Peyer's patch (tissue), 4 donors: ENCODE data around the gene OSR1. TPM values are rescaled to one million over a fixed set of nuclear protein-coding genes. Genes with fewer than 3 reads are reported as not detected.
A peak's percentile ranks its signal among the peaks of the same experiment; 100 is the strongest.

Experiments
- DNase-seq, 3 donors: peaks; one replicate each; pipeline ENCODE4 v3.0.0-alpha.2; 2017 to 2019
- H3K27ac ChIP-seq, 4 donors: fragments of 200-600 bp; sonication (generic); one replicate each; pipeline ENCODE4 v1.5.1; 2016 to 2019
- H3K27me3 ChIP-seq, 2 donors: fragments of 200-600 bp; sonication (generic); one replicate each; pipeline ENCODE4 v1.5.1; 2019
- H3K36me3 ChIP-seq, 3 donors: fragments of 200-600 bp; sonication (generic); one replicate each; pipeline ENCODE4 v1.5.1; 2016 to 2019
- H3K4me1 ChIP-seq, 4 donors: fragments of 200-600 bp; sonication (generic); one replicate each; pipeline ENCODE4 v1.5.1; 2016 to 2019
- H3K4me3 ChIP-seq, 4 donors: fragments of 200-600 bp; sonication (generic); 1 replicate in 3 of 4; 2 replicates in 1 of 4; pipeline ENCODE4 v1.5.1; 2016 to 2019; ENCODE audit warnings: mild to moderate bottlenecking in 1 of 4
- H3K9me3 ChIP-seq, 4 donors: fragments of 200-600 bp; sonication (generic); one replicate each; pipeline ENCODE4 v1.5.1; 2016 to 2019; ENCODE audit warnings: mild to moderate bottlenecking in 1 of 4
- CTCF ChIP-seq, 6 experiments: fragments of 450-650 bp in 4 of 6; fragments of 200-600 bp in 2 of 6; sonication (generic) in 1 of 6; IDR thresholded peaks; one replicate each; pipeline ENCODE4 v1.5.1; 2017 to 2019; ENCODE audit warnings: antibody characterized with exemption in 6 of 6, mild to moderate bottlenecking in 3 of 6, moderate library complexity in 1 of 6
- POLR2A ChIP-seq, 2 donors: fragments of 450-650 bp; IDR thresholded peaks; one replicate each; pipeline ENCODE4 v1.5.1; 2017; ENCODE audit warnings: antibody characterized with exemption in 2 of 2, mild to moderate bottlenecking in 2 of 2, moderate library complexity in 2 of 2
- total RNA-seq, 4 donors: library from RNA; depleted of rRNA; stranded (reverse); fragments of >200 nt; gene quantifications; one replicate each; pipeline ENCODE4 v1.1.0, GENCODE V29; 2016

Gene OSR1
- total RNA-seq, 4 donors from 2014 or later, result 3.9 to 14.9 (median 7.0) TPM

- no peaks in the 10 kb centered on the region for H3K36me3 ChIP-seq
- no peaks in the 10 kb centered on the region for H3K9me3 ChIP-seq
- H3K4me1 ChIP-seq, result no peaks in the 10 kb centered on the region
- TF ChIP-seq POLR2A (IDR thresholded peaks at IDR 0.05) (no peak), CTCF (IDR thresholded peaks at IDR 0.05) (no peak)
- no peak overlapping the region for H3K4me3 ChIP-seq
- H3K27me3 ChIP-seq, result no peaks in the 10 kb centered on the region
- H3K27ac ChIP-seq, result no peak overlapping the region
- DNase-seq, result no peak
These were observed 8.9 kb upstream of the OSR1 start for GRCh38 chr2:19367326-19367725.

- H3K4me1 ChIP-seq, result peaks cover 0 to 11% (median 2%) of the 10 kb centered on the region in 4 donors
- no peaks in the 10 kb centered on the region for H3K9me3 ChIP-seq
- no peak overlapping the region for H3K27ac ChIP-seq
- H3K27me3 ChIP-seq, result peaks cover 0 to 7% of the 10 kb centered on the region in 2 donors
- no peaks in the 10 kb centered on the region for H3K36me3 ChIP-seq
- TF ChIP-seq CTCF (IDR thresholded peaks at IDR 0.05), result no peak
- TF ChIP-seq POLR2A (IDR thresholded peaks at IDR 0.05), result no peak
- no peak overlapping the region for H3K4me3 ChIP-seq
- no peak for DNase-seq
These were observed 6.7 kb upstream of the OSR1 start for GRCh38 chr2:19365126-19365525.

GRCh38 chr2:19364014-19364413, 5.6 kb upstream of the OSR1 start:
- DNase-seq, result no peak
- peaks cover 0 to 12% (median 3%) of the 10 kb centered on the region in 4 donors for H3K4me1 ChIP-seq
- no peaks in the 10 kb centered on the region for H3K36me3 ChIP-seq
- H3K27ac ChIP-seq, result no peak overlapping the region
- peaks cover 0 to 14% of the 10 kb centered on the region in 2 donors for H3K27me3 ChIP-seq
- no peak for TF ChIP-seq CTCF (IDR thresholded peaks at IDR 0.05)
- TF ChIP-seq POLR2A (IDR thresholded peaks at IDR 0.05), result no peak
- no peak overlapping the region for H3K4me3 ChIP-seq
- no peaks in the 10 kb centered on the region for H3K9me3 ChIP-seq

GRCh38 chr2:19363474-19363778, 5.0 kb upstream of the OSR1 start:
- Histone ChIP-seq H3K27me3 (peaks cover 0 to 19% of the 10 kb centered on the region in 2 donors), H3K27ac (no peak overlapping the region), H3K4me3 (peak overlapping the region; percentile 45 to 62 (median 54)), H3K36me3 (no peaks in the 10 kb centered on the region), H3K9me3 (no peaks in the 10 kb centered on the region), H3K4me1 (peaks cover 0 to 18% (median 6%) of the 10 kb centered on the region in 4 donors)
- TF ChIP-seq CTCF (IDR thresholded peaks at IDR 0.05) (no peak), POLR2A (IDR thresholded peaks at IDR 0.05) (no peak)
- no peak for DNase-seq

- Histone ChIP-seq H3K27me3 (peaks cover 0 to 19% of the 10 kb centered on the region in 2 donors), H3K27ac (peak overlapping the region; percentile 5 to 56 (median 23)), H3K4me1 (peaks cover 0 to 21% (median 9%) of the 10 kb centered on the region in 4 donors), H3K36me3 (no peaks in the 10 kb centered on the region), H3K9me3 (no peaks in the 10 kb centered on the region), H3K4me3 (peak overlapping the region; percentile 45 to 62 (median 54))
- TF ChIP-seq POLR2A (IDR thresholded peaks at IDR 0.05) (no peak), CTCF (IDR thresholded peaks at IDR 0.05) (peak; percentile 28 to 67 (median 56))
- peak; percentile 60 to 84 (median 77) for DNase-seq
These were observed 4.5 kb upstream of the OSR1 start for GRCh38 chr2:19362755-19363473.
